ENCODE data around the gene TRIM52. TPM values are rescaled to one million over a fixed set of nuclear protein-coding genes. Genes with fewer than 3 reads are reported as not detected.

The TRIM52 gene
- total and polyA plus RNA-seq, 2 of the 13 experiments (the other 11 are each of a cell fraction or from before 2014, with no cell fraction given): 7.2 to 11.6 TPM

- TF ChIP-seq ZMYM2 (CRISPR knock-in tag; IDR thresholded peaks at IDR 0.05) (peak; percentile 7; the same call in 1 of the 2 replicates), ZMYM3 (CRISPR knock-in tag; IDR thresholded peaks at IDR 0.05) (0 out of 2 replicates have a peak, but pooled peaks have one; percentile 43), THYN1 (CRISPR knock-in tag; IDR thresholded peaks at IDR 0.05; ENCODE audit: borderline replicate concordance, low read depth) (no peak), NCOA1 (CRISPR knock-in tag; IDR thresholded peaks at IDR 0.05) (no peak), ZNF569 (CRISPR knock-in tag; IDR thresholded peaks at IDR 0.05; ENCODE audit: borderline replicate concordance) (0 out of 2 replicates have a peak, but pooled peaks have one; percentile 47), ZNF24 (IDR thresholded peaks at IDR 0.05) (peak; percentile 98), NFKB2 (CRISPR knock-in tag; IDR thresholded peaks at IDR 0.05; ENCODE audit: borderline replicate concordance) (0 out of 2 replicates have a peak, but pooled peaks have one; percentile 17), KLF16 (CRISPR knock-in tag; IDR thresholded peaks at IDR 0.05) (peak in 1 of 2 experiments; percentile 63; a peak in 1 of 4 replicates), HNRNPLL (IDR thresholded peaks at IDR 0.05; ENCODE audit: low read depth, low read length, poor library complexity, severe bottlenecking) (peak; percentile 38), NR2F6 (IDR thresholded peaks at IDR 0.05) (0 out of 2 replicates have a peak, but pooled peaks have one; percentile 35), NR2F6 (CRISPR knock-in tag; IDR thresholded peaks at IDR 0.05) (no peak), YEATS4 (CRISPR knock-in tag; IDR thresholded peaks at IDR 0.05; ENCODE audit: borderline replicate concordance) (peak; percentile 17; the same call in 1 of the 2 replicates), FLYWCH1 (CRISPR knock-in tag; IDR thresholded peaks at IDR 0.05) (no peak), IRF2 (CRISPR knock-in tag; IDR thresholded peaks at IDR 0.05) (peak; percentile 55; the same call in 1 of the 2 replicates), ARID5B (CRISPR knock-in tag; IDR thresholded peaks at IDR 0.05) (peak; percentile 60), SAFB2 (CRISPR knock-in tag; IDR thresholded peaks at IDR 0.05; ENCODE audit: borderline replicate concordance, low read depth) (peak; percentile 31; the same call in 1 of the 2 replicates), ZNF441 (CRISPR knock-in tag; IDR thresholded peaks at IDR 0.05; ENCODE audit: borderline replicate concordance) (peak; percentile 17; the same call in 1 of the 2 replicates), POLR2AphosphoS5 (IDR thresholded peaks at IDR 0.05; ENCODE audit: low read depth, low read length) (no peak), ZBTB37 (CRISPR knock-in tag; IDR thresholded peaks at IDR 0.05) (no peak), ARID3A (IDR thresholded peaks at IDR 0.05; ENCODE audit: low read depth, low read length) (peak; percentile 83), GATAD2A (CRISPR knock-in tag; IDR thresholded peaks at IDR 0.05) (peak; percentile 68), ZNF614 (CRISPR knock-in tag; IDR thresholded peaks at IDR 0.05; ENCODE audit: borderline replicate concordance) (peak; percentile 33; the same call in 1 of the 2 replicates), SUZ12 (IDR thresholded peaks at IDR 0.05; ENCODE audit: low read depth, low read length) (no peak), RXRB (CRISPR knock-in tag; IDR thresholded peaks at IDR 0.05; ENCODE audit: borderline replicate concordance) (peak; percentile 52)
These were observed 53.6 kb downstream of the TRIM52 start (continued) for GRCh38 chr5:181207214-181207959.

Measured in HepG2 (cell line).